NB4 (cell line): ENCODE data around the gene SRCAP.

Source experiments
- DNase-seq: peaks from one replicate; pipeline ENCODE4 v3.0.0; 2010; ENCODE audit warnings: low read depth
- H3K4me3 ChIP-seq: one replicate; pipeline ENCODE4 v1.5.1; 2011; ENCODE audit warnings: mild to moderate bottlenecking, low read depth, low read length, moderate library complexity
- MYC ChIP-seq: IDR thresholded peaks from 2 replicates; pipeline ENCODE4 v1.6.1; 2011; ENCODE audit warnings: low read depth, low read length
- POLR2A ChIP-seq: IDR thresholded peaks from 2 replicates; pipeline ENCODE4 v1.6.1; 2011; ENCODE audit warnings: mild to moderate bottlenecking; ENCODE audit not compliant: insufficient read length; ENCODE audit errors: extremely low read depth
- TF ChIP-seq, protein P1 (sequence below): IDR thresholded peaks from 2 replicates; pipeline ENCODE4 v1.6.1; 2011; ENCODE audit warnings: low read depth, low read length
- TF ChIP-seq, protein P2 (sequence below): IDR thresholded peaks from one replicate; pipeline ENCODE4 v1.5.1; 2012; ENCODE audit warnings: low read depth, low read length

The SRCAP gene

DNA sequence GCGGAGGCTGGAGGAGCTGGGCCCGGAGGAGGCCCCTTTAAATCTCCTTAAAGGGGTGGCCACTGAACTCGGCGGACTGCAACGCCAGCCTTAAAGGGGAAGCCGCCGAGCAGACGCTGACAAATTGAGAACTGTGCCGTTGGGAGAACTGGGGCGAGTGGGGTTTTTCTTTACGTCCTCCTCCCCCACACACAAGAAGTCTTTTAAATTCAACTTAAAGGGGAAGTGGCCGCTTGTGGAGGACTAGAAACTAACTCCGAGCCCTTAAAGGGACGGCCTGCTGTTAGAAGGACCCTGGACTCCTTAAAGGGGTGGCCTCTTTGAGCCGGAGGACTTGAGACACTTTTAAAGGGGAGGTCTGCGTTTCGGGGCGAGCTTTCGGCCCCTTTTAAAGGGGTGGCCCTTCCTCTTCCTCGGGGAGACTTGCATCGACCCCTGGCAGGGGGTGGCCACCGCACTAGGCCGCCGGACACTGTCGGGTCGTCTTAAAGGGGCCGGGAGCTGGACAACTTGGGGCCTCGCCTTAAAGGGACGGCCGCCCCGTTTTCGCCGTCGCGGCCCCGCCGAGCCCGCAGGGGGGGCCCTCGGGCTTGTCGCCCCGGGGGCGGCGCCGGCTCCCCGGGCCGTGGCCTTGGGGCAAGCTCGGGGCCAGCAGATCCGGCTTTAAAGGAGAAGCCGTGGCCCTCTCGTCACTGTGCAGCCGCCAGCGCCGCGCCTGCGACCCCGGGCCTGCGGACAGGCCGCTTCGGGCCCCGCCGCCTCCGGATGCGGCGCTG lies 40.1 kb upstream of the SRCAP start:
- peak overlapping the region; percentile 86 for H3K4me3 ChIP-seq
- peak; percentile 98 for DNase-seq
- TF ChIP-seq, protein P1, sequence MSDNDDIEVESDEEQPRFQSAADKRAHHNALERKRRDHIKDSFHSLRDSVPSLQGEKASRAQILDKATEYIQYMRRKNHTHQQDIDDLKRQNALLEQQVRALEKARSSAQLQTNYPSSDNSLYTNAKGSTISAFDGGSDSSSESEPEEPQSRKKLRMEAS = peak; percentile 59; the same call in 1 of the 2 replicates
- no peak for TF ChIP-seq POLR2A
- TF ChIP-seq MYC = peak; percentile 80

DNA sequence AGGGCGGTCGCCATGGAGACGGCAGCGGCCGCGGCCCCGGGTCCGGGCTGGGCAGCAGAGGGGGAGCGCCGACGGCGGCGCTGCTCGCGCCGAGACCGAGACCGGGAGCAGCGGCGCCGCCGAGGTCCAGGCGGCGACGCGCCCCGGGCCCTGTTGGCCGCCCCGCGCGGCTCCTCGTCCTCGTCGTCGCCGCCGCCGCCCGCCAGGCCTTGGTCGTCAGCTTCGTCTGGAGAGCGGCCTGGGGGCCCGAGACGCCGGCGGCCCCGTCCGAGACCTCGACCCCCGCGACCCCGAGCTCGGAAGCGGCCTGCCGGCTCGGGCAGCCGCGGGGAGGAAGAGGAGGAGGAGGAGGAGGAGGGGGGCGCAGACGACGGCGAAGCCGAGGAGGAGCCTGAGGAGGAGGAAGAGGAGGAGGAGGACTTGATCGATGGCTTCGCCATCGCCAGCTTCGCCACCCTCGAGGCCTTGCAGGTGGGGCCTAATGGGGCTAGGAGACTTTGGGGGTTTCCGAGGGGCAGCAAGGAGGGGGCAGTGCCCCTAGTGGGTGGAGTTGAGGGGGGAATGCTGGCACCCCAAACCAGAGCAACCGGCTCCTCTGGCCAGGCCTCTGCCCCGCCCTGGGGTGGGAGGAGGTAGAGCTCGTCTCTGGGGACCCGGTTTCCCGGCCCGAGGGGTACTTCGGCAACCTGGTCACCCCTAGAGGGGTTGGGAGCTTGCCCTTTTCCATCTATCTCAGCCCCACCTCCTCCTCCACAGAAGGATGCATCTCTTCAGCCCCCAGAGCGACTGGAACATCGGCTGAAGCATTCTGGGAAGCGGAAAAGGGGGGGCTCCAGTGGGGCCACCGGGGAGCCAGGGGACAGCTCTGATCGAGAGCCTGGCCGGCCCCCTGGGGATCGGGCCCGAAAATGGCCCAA lies 39.2 kb upstream of the SRCAP start:
- H3K4me3 ChIP-seq = peak overlapping the region; percentile 86
- peak; percentile 50 for DNase-seq
- TF ChIP-seq MYC (no peak), POLR2A (no peak)
- TF ChIP-seq, protein P1 = no peak
- TF ChIP-seq, protein P2, sequence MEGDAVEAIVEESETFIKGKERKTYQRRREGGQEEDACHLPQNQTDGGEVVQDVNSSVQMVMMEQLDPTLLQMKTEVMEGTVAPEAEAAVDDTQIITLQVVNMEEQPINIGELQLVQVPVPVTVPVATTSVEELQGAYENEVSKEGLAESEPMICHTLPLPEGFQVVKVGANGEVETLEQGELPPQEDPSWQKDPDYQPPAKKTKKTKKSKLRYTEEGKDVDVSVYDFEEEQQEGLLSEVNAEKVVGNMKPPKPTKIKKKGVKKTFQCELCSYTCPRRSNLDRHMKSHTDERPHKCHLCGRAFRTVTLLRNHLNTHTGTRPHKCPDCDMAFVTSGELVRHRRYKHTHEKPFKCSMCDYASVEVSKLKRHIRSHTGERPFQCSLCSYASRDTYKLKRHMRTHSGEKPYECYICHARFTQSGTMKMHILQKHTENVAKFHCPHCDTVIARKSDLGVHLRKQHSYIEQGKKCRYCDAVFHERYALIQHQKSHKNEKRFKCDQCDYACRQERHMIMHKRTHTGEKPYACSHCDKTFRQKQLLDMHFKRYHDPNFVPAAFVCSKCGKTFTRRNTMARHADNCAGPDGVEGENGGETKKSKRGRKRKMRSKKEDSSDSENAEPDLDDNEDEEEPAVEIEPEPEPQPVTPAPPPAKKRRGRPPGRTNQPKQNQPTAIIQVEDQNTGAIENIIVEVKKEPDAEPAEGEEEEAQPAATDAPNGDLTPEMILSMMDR = no peak

DNA sequence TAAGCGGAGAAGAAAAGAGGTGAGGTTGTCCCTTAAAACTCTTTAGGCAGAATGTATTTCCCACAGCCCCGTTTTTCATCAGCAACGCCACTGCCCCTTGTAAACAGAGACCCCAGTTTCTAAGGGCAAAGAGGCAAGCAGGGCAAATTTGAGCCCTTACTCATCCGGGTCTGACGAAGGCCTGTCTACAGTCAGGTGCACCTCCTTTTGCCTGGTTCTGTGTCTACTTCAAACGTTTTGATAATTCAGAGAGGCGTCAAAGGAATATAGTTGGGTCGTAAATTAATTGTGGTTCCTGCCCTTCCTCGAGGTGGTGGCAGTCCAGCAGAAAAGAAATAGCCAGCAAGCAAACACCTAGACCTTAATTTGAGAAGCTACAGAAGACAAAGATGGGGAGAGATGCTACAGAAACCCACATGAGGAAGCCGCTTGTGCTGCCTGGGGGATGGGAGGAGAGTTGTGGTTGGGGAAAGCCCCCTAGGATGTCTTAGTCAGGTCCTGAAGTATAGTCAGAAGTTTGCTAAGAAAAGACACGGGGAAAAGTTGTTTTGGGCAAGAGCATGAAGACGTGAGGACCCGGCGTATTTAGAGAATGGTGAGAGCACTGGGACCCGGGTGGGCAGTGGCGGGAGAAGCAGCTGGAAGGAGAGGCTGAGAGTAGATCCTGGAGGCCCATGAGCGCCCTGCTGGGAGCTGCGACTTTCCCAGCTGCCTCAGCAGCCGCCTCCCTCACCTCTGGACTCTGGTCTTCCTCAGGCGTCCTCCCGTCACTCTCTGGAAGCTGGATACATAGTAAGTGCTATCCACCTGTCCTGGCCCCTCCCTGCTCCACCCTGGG lies 38.3 kb upstream of the SRCAP start:
- peak overlapping the region; percentile 86 for H3K4me3 ChIP-seq
- DNase-seq = peak; percentile 64
- TF ChIP-seq MYC (no peak), POLR2A (no peak)
- TF ChIP-seq, protein P1 = no peak
- TF ChIP-seq, protein P2 = no peak

DNA sequence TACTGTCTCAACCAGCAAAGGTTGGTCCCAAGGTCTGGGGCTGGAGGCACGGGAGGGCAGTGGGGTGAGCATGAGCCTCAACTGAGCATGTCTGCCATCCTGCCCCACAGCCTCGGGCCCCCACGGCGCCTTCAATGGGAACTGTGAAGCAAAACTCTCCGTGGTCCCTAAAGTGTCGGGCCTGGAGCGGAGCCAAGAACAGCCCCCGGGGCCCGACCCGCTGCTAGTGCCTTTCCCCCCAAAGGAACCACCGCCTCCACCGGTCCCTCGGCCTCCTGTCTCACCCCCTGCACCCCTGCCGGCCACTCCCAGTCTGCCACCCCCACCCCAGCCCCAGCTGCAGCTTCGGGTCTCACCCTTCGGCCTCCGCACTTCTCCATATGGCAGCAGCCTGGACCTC lies 36.5 kb upstream of the SRCAP start:
- no peak for DNase-seq
- H3K4me3 ChIP-seq = no peak overlapping the region
- TF ChIP-seq POLR2A (no peak), MYC (no peak)
- TF ChIP-seq, protein P2 = no peak
- TF ChIP-seq, protein P1 = no peak

DNA sequence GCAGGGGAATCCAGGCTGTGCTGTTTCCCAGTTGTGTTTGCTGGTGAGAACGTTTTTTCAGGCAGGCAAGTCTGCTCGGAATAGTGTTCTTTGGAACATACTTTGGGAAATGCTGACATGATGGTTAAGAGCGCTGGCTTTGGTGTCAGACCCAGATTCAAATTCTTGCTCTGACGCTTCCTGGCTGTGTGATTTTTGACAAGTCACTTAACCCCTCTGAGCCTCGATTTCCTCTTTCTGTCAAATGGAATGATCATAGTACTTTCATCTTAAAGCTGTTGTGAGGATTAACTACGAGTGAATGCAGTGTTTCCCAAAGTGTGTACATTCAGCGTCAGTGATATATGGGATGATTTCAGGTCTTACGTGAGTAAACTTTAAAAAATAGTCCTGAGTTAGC lies 35.9 kb upstream of the SRCAP start:
- DNase-seq = no peak
- H3K4me3 ChIP-seq = no peak overlapping the region
- TF ChIP-seq, protein P1 = no peak
- no peak for TF ChIP-seq POLR2A
- TF ChIP-seq, protein P2 = no peak
- TF ChIP-seq MYC = no peak
